IMR-90 (cell line): ENCODE measurements around the gene MYBPH. TPM values are rescaled to one million over a fixed set of nuclear protein-coding genes. Genes with fewer than 3 reads are reported as not detected.

Experiments
- ATAC-seq: fragments of 200-7000 bp; cut with Tn5 transposase; 2 replicates; pipeline ENCODE4 v1.9.1; 2020; ENCODE audit warnings: low read depth, mild to moderate bottlenecking, moderate library complexity
- BruUV-seq: library from RNA; stranded (reverse); fragments of 400-500 nt; replicated peaks from 2 replicates; lab custom pipeline; 2021; lab: Mats Ljungman, UMichigan
- CTCF ChIA-PET: fragments of 300-600 bp; formaldehyde crosslinking; extraction: SDS; loops from one replicate; lab custom pipeline; 2021; ENCODE audit warnings: antibody characterized with exemption; lab: Yijun Ruan, JAX
- POLR2A ChIA-PET: fragments of 300-600 bp; sonication (Branson Sonifier 250); formaldehyde crosslinking; loops from one replicate; lab custom pipeline; 2022; ENCODE audit warnings: antibody characterized with exemption; ENCODE audit not compliant: unreplicated experiment; lab: Charles Lee
- DNase-seq: peaks from one replicate; pipeline ENCODE4 v3.0.0; 2013
- H2AFZ ChIP-seq: replicated peaks from 2 replicates; pipeline ENCODE3; 2013; ENCODE audit warnings: low read length, mild to moderate bottlenecking; ENCODE audit not compliant: poor library complexity
- H2AK5ac ChIP-seq: 2 replicates; pipeline ENCODE4 v1.6.1; 2013; ENCODE audit warnings: low read depth, low read length, inconsistent platforms
- H2AK9ac ChIP-seq: replicated peaks from 2 replicates; pipeline ENCODE3; 2013; ENCODE audit warnings: mild to moderate bottlenecking, low read depth, low read length, moderate library complexity; ENCODE audit not compliant: poor library complexity
- H2BK120ac ChIP-seq: 2 replicates; pipeline ENCODE4 v1.6.1; 2013; ENCODE audit warnings: low read depth, low read length, inconsistent platforms
- H2BK15ac ChIP-seq: 3 replicates; pipeline ENCODE4 v1.6.1; 2013; ENCODE audit warnings: low read depth, low read length, inconsistent platforms
- H2BK20ac ChIP-seq: 2 replicates; pipeline ENCODE4 v1.6.1; 2013; ENCODE audit warnings: low read depth, mild to moderate bottlenecking, inconsistent platforms, low read length, moderate library complexity
- H2BK5ac ChIP-seq: 2 replicates; pipeline ENCODE4 v1.6.1; 2013; ENCODE audit warnings: mild to moderate bottlenecking, low read depth, low read length, inconsistent platforms; ENCODE audit not compliant: poor library complexity, severe bottlenecking
- H3K14ac ChIP-seq: replicated peaks from 2 replicates; pipeline ENCODE4 v1.6.1; 2013; ENCODE audit warnings: low read depth, low read length, inconsistent platforms
- H3K18ac ChIP-seq: 2 replicates; pipeline ENCODE4 v1.6.1; 2013; ENCODE audit warnings: low read depth, low read length, control low read depth
- H3K23ac ChIP-seq: 2 replicates; pipeline ENCODE4 v1.6.1; 2013; ENCODE audit warnings: low read depth, low read length, inconsistent platforms
- H3K27ac ChIP-seq: 2 replicates; pipeline ENCODE4 v1.5.1; 2013; ENCODE audit warnings: mild to moderate bottlenecking, control low read depth, low read length; ENCODE audit not compliant: insufficient read depth
- H3K27me3 ChIP-seq: 2 replicates; pipeline ENCODE4 v1.6.1; 2013; ENCODE audit warnings: low read length; ENCODE audit not compliant: control insufficient read depth, insufficient read depth
- H3K36me3 ChIP-seq: 2 replicates; pipeline ENCODE4 v1.6.1; 2013; ENCODE audit warnings: low read length, mixed read lengths; ENCODE audit not compliant: control insufficient read depth, insufficient read depth
- H3K4ac ChIP-seq: 2 replicates; pipeline ENCODE4 v1.6.1; 2013; ENCODE audit warnings: low read depth, low read length, inconsistent platforms
- H3K4me1 ChIP-seq: 2 replicates; pipeline ENCODE4 v1.6.1; 2013; ENCODE audit warnings: low read length, mixed read lengths; ENCODE audit not compliant: control insufficient read depth, insufficient read depth
- H3K4me2 ChIP-seq: 2 replicates; pipeline ENCODE4 v1.6.1; 2013; ENCODE audit warnings: low read depth, mild to moderate bottlenecking, control low read depth, low read length, moderate library complexity
- H3K4me3 ChIP-seq: 2 replicates; pipeline ENCODE4 v1.5.1; 2013; ENCODE audit warnings: low read depth, mild to moderate bottlenecking, control low read depth, low read length, moderate library complexity; ENCODE audit not compliant: insufficient read depth
- H3K56ac ChIP-seq: 2 replicates; pipeline ENCODE4 v1.6.1; 2013; ENCODE audit warnings: low read length, inconsistent platforms; ENCODE audit not compliant: insufficient read depth; ENCODE audit errors: extremely low read depth
- H3K79me1 ChIP-seq, 2 experiments: 2 replicates each; pipeline ENCODE4 v1.6.1; 2013; ENCODE audit warnings: low read length in 2 of 2, inconsistent platforms in 1 of 2, low read depth in 1 of 2
- H3K9ac ChIP-seq: 2 replicates; pipeline ENCODE4 v1.6.1; 2013; ENCODE audit warnings: low read depth, low read length, control low read depth
- H3K9me1 ChIP-seq: 2 replicates; pipeline ENCODE4 v1.6.1; 2013; ENCODE audit warnings: low read length, inconsistent platforms; ENCODE audit not compliant: insufficient read depth
- H3K9me3 ChIP-seq: 2 replicates; pipeline ENCODE4 v1.6.1; 2013; ENCODE audit warnings: low read length; ENCODE audit not compliant: control insufficient read depth, insufficient read depth
- H4K20me1 ChIP-seq: 2 replicates; pipeline ENCODE4 v1.6.1; 2013; ENCODE audit warnings: low read length, inconsistent platforms; ENCODE audit not compliant: insufficient read depth
- H4K5ac ChIP-seq: 2 replicates; pipeline ENCODE4 v1.6.1; 2013; ENCODE audit warnings: mild to moderate bottlenecking, low read depth, low read length, control low read depth
- H4K8ac ChIP-seq, 2 experiments: 2 replicates each; pipeline ENCODE4 v1.6.1; 2013; ENCODE audit warnings: low read depth in 2 of 2, low read length in 2 of 2, control low read depth in 1 of 2, inconsistent platforms in 1 of 2
- H4K91ac ChIP-seq: 2 replicates; pipeline ENCODE4 v1.6.1; 2013; ENCODE audit warnings: low read depth, low read length, inconsistent platforms; ENCODE audit not compliant: insufficient read depth
- BHLHE40 ChIP-seq: fragments of 150-350 bp; IDR thresholded peaks from 2 replicates; pipeline ENCODE4 v1.6.1; 2016; ENCODE audit warnings: mild to moderate bottlenecking, low read depth, low read length
- CEBPB ChIP-seq: IDR thresholded peaks from 2 replicates; pipeline ENCODE4 v1.6.1; 2012; ENCODE audit warnings: low read depth, low read length, improper control_type of control experiment
- CHD1 ChIP-seq: IDR thresholded peaks from 2 replicates; pipeline ENCODE4 v1.6.1; 2012; ENCODE audit warnings: low read depth, low read length, improper control_type of control experiment
- ELK1 ChIP-seq: fragments of 150-350 bp; IDR thresholded peaks from 2 replicates; pipeline ENCODE4 v1.6.1; 2016; ENCODE audit warnings: low read depth, mild to moderate bottlenecking, low read length, moderate library complexity, borderline replicate concordance
- FOS ChIP-seq: fragments of 150-350 bp; IDR thresholded peaks from 2 replicates; pipeline ENCODE4 v1.6.1; 2016; ENCODE audit warnings: low read depth, low read length
- MAFK ChIP-seq: IDR thresholded peaks from 2 replicates; pipeline ENCODE4 v1.6.1; 2012; ENCODE audit warnings: low read depth, low read length, improper control_type of control experiment
- MAZ ChIP-seq: IDR thresholded peaks from 2 replicates; pipeline ENCODE4 v1.6.1; 2012; ENCODE audit warnings: low read depth, mild to moderate bottlenecking, low read length, improper control_type of control experiment, moderate library complexity, borderline replicate concordance
- MXI1 ChIP-seq: IDR thresholded peaks from 2 replicates; pipeline ENCODE4 v1.6.1; 2012; ENCODE audit warnings: low read depth, mild to moderate bottlenecking, low read length, moderate library complexity, borderline replicate concordance
- NFE2L2 ChIP-seq: fragments of 150-350 bp; IDR thresholded peaks from 2 replicates; pipeline ENCODE4 v1.6.1; 2016; ENCODE audit warnings: low read depth, mild to moderate bottlenecking, low read length
- POLR2A ChIP-seq: IDR thresholded peaks from 2 replicates; pipeline ENCODE4 v1.6.1; 2012; ENCODE audit warnings: mild to moderate bottlenecking, low read depth, low read length
- RAD21 ChIP-seq: IDR thresholded peaks from 2 replicates; pipeline ENCODE4 v1.6.1; 2012; ENCODE audit warnings: low read length, improper control_type of control experiment
- RCOR1 ChIP-seq: IDR thresholded peaks from 2 replicates; pipeline ENCODE4 v1.6.1; 2012; ENCODE audit warnings: mild to moderate bottlenecking, low read length, improper control_type of control experiment; ENCODE audit not compliant: insufficient replicate concordance
- RFX5 ChIP-seq: IDR thresholded peaks from 2 replicates; pipeline ENCODE4 v1.8.0; 2012; ENCODE audit warnings: low read depth, mild to moderate bottlenecking, low read length, moderate library complexity
- SMC3 ChIP-seq: fragments of 150-350 bp; IDR thresholded peaks from 2 replicates; pipeline ENCODE4 v1.6.1; 2016; ENCODE audit warnings: low read depth, mild to moderate bottlenecking, antibody characterized with exemption, low read length, moderate library complexity
- WGBS, 2 experiments: methylation state at CpG; one replicate each; pipeline versions ENCODE4 v1.1.5 to v1.1.7; 2013; ENCODE audit warnings: missing lambda C conversion rate in 2 of 2; ENCODE audit not compliant: insufficient read length in 1 of 2; ENCODE audit errors: extremely low coverage in 2 of 2; 5-methylcytosine and 5-hydroxymethylcytosine counted together
- dilution Hi-C: fragments of 300-500 bp; cut with HindIII; formaldehyde crosslinking; loops from one replicate; pipeline ENCODE4 v1.14.3; 2018; ENCODE audit warnings: low sequenced_read_pairs; ENCODE audit not compliant: unreplicated experiment
- in situ Hi-C: fragments of 300-500 bp; cut with MboI; formaldehyde crosslinking; loops from 3 replicates; pipeline ENCODE4 v1.14.3; 2019; ENCODE audit warnings: low sequenced_read_pairs, inconsistent platforms, mixed read lengths
- intact Hi-C: fragments of 100-400 bp; cut with micrococcal nuclease; formaldehyde crosslinking; loops from 2 replicates; pipeline ENCODE4 v1.10.0; 2022
- polyA plus RNA-seq, 3 experiments: library from polyadenylated mRNA; depleted of rRNA; stranded (reverse); fragments of >200 nt; gene quantifications; 2 replicates each; pipeline ENCODE4 v1.2.3, GENCODE V29; 2012; ENCODE audit warnings: low replicate concordance in 1 of 3
- total RNA-seq: library from RNA; depleted of rRNA; stranded (reverse); fragments of >200 nt; gene quantifications from 2 replicates; pipeline ENCODE4 v1.2.3, GENCODE V29; 2012
- TF ChIP-seq, protein P1 (sequence below): fragments of 150-350 bp; IDR thresholded peaks from 2 replicates; pipeline ENCODE4 v1.6.1; 2017; ENCODE audit warnings: mild to moderate bottlenecking, antibody characterized with exemption, low read length, low read depth
- TF ChIP-seq, protein P2 (sequence below): conservative IDR thresholded peaks from 2 replicates; pipeline ENCODE4 v1.5.1; 2012; ENCODE audit warnings: mild to moderate bottlenecking, low read depth, low read length, improper control_type of control experiment

The MYBPH gene
- total and polyA plus RNA-seq, 2 of the 4 experiments (the other 2 are of a cell fraction): not detected

GRCh38 chr1:203173011-203173555 lies 2.5 kb downstream of the MYBPH start:
- 100% methylated on average over 1 of the region's 2 CpGs; no CpG with 5 or more reads in 1 of the 2 experiments for WGBS, 2 experiments
- no peak overlapping the region for H2AFZ ChIP-seq
- TF ChIP-seq POLR2A (no peak), NFE2L2 (no peak), RFX5 (no peak), RAD21 (no peak), CHD1 (no peak), MXI1 (no peak), RCOR1 (no peak), MAFK (no peak), MAZ (no peak), ELK1 (no peak), BHLHE40 (no peak), FOS (no peak), CEBPB (no peak), SMC3 (no peak)
- TF ChIP-seq, protein P1, sequence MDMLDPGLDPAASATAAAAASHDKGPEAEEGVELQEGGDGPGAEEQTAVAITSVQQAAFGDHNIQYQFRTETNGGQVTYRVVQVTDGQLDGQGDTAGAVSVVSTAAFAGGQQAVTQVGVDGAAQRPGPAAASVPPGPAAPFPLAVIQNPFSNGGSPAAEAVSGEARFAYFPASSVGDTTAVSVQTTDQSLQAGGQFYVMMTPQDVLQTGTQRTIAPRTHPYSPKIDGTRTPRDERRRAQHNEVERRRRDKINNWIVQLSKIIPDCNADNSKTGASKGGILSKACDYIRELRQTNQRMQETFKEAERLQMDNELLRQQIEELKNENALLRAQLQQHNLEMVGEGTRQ: no peak
- TF ChIP-seq, protein P2, sequence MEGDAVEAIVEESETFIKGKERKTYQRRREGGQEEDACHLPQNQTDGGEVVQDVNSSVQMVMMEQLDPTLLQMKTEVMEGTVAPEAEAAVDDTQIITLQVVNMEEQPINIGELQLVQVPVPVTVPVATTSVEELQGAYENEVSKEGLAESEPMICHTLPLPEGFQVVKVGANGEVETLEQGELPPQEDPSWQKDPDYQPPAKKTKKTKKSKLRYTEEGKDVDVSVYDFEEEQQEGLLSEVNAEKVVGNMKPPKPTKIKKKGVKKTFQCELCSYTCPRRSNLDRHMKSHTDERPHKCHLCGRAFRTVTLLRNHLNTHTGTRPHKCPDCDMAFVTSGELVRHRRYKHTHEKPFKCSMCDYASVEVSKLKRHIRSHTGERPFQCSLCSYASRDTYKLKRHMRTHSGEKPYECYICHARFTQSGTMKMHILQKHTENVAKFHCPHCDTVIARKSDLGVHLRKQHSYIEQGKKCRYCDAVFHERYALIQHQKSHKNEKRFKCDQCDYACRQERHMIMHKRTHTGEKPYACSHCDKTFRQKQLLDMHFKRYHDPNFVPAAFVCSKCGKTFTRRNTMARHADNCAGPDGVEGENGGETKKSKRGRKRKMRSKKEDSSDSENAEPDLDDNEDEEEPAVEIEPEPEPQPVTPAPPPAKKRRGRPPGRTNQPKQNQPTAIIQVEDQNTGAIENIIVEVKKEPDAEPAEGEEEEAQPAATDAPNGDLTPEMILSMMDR: no peak
- no peak overlapping the region for H2BK5ac ChIP-seq
- no peak overlapping the region for H3K18ac ChIP-seq
- H3K4ac ChIP-seq: no peak overlapping the region
- H3K4me1 ChIP-seq: peaks cover 21% of the 10 kb centered on the region
- POLR2A ChIA-PET: no interaction called here
- ATAC-seq (no peak), DNase-seq (no peak)
- no peak overlapping the region for H3K27ac ChIP-seq
- no peak overlapping the region for H2AK5ac ChIP-seq
- CTCF ChIA-PET: interaction anchor here (0.6 to 2.9 kb wide), 5 partner anchors 13 to 133 kb away, joined by 3 to 20 read pairs (median 5); no protein-coding TSS in a partner anchor
- no peak overlapping the region for H3K14ac ChIP-seq
- dilution Hi-C loops: no loop called here
- H3K56ac ChIP-seq: no peak overlapping the region
- H3K27me3 ChIP-seq: peaks cover 2% of the 10 kb centered on the region; the same call in 1 of the 2 replicates
- no peaks in the 10 kb centered on the region for H3K9me3 ChIP-seq
- H4K91ac ChIP-seq: no peak overlapping the region
- no peak overlapping the region for H3K9ac ChIP-seq
- H2BK15ac ChIP-seq: no peak overlapping the region
- no peak overlapping the region for H2BK120ac ChIP-seq
- no TSS peak for BruUV-seq
- no peak overlapping the region for H3K4me2 ChIP-seq
- in situ Hi-C loops: no loop called here
- no peak overlapping the region for H2BK20ac ChIP-seq
- no peaks in the 10 kb centered on the region for H4K20me1 ChIP-seq
- H2AK9ac ChIP-seq: no peak overlapping the region
- H4K8ac ChIP-seq: no peak overlapping the region
- H3K4me3 ChIP-seq: no peak overlapping the region
- H3K36me3 ChIP-seq: no peaks in the 10 kb centered on the region
- H3K9me1 ChIP-seq: peaks cover 11% of the 10 kb centered on the region; the same call in 1 of the 2 replicates
- intact Hi-C loops: no loop called here
- no peak overlapping the region for H4K5ac ChIP-seq
- no peak overlapping the region for H3K23ac ChIP-seq
- no peaks in the 10 kb centered on the region for H3K79me1 ChIP-seq
